WERI-Rb-1 (cell line): ENCODE measurements around the gene SRSF7.

Experiments used
- DNase-seq: peaks from one replicate; pipeline ENCODE4 v3.0.0-alpha.2; 2020
- H3K27ac ChIP-seq: fragments of 250-450 bp; sonication (Bioruptor Pico); 2 replicates; pipeline ENCODE4 v1.5.1; 2020; ENCODE audit warnings: mild to moderate bottlenecking, moderate library complexity
- H3K27me3 ChIP-seq: fragments of 250-450 bp; sonication (Bioruptor Pico); 2 replicates; pipeline ENCODE4 v1.5.1; 2021; ENCODE audit warnings: mild to moderate bottlenecking, low read depth, moderate library complexity; ENCODE audit not compliant: insufficient read depth, severe bottlenecking
- H3K36me3 ChIP-seq: fragments of 250-450 bp; sonication (Bioruptor Pico); 2 replicates; pipeline ENCODE4 v1.5.1; 2020; ENCODE audit warnings: mild to moderate bottlenecking, moderate library complexity
- H3K4me3 ChIP-seq: 2 replicates; pipeline ENCODE4 v1.5.1; 2011; ENCODE audit warnings: low read depth, mild to moderate bottlenecking, control low read depth, low read length
- H3K9me3 ChIP-seq: fragments of 250-450 bp; sonication (Bioruptor Pico); 2 replicates; pipeline ENCODE4 v1.5.1; 2021; ENCODE audit warnings: mild to moderate bottlenecking, moderate library complexity; ENCODE audit not compliant: severe bottlenecking
- CTCF ChIP-seq: IDR thresholded peaks from 2 replicates; pipeline ENCODE4 v1.5.1; 2011; ENCODE audit warnings: low read depth, mild to moderate bottlenecking, control low read depth, inconsistent platforms, low read length

The SRSF7 gene

GRCh38 chr2:38751596-38752410, 642 bp upstream of the SRSF7 start:
- peak; percentile 55 for DNase-seq
- peak overlapping the region; percentile 99 for H3K27ac ChIP-seq
- peaks cover 43% of the 10 kb centered on the region for H3K36me3 ChIP-seq
- no peaks in the 10 kb centered on the region for H3K27me3 ChIP-seq
- H3K4me3 ChIP-seq: peak overlapping the region; percentile 92
- H3K9me3 ChIP-seq: no peaks in the 10 kb centered on the region
- TF ChIP-seq CTCF: no peak

- Histone ChIP-seq H3K4me3 (peak overlapping the region; percentile 92), H3K27ac (peak overlapping the region; percentile 99), H3K27me3 (no peaks in the 10 kb centered on the region), H3K9me3 (no peaks in the 10 kb centered on the region), H3K36me3 (peaks cover 59% of the 10 kb centered on the region)
- TF ChIP-seq CTCF: no peak
- DNase-seq: peak; percentile 29
Observed at GRCh38 chr2:38750011-38750890, 910 bp downstream of the SRSF7 start.

- no peak for TF ChIP-seq CTCF
- Histone ChIP-seq H3K9me3 (no peaks in the 10 kb centered on the region), H3K36me3 (peaks cover 69% of the 10 kb centered on the region), H3K27me3 (no peaks in the 10 kb centered on the region), H3K27ac (no peak overlapping the region; the same call in 1 of the 2 replicates), H3K4me3 (peak overlapping the region; percentile 92)
- no peak for DNase-seq
Observed at GRCh38 chr2:38748943-38749804, 2.0 kb downstream of the SRSF7 start.

GRCh38 chr2:38748391-38748790, 2.8 kb downstream of the SRSF7 start:
- Histone ChIP-seq H3K27me3 (no peaks in the 10 kb centered on the region), H3K4me3 (no peak overlapping the region), H3K9me3 (no peaks in the 10 kb centered on the region), H3K36me3 (peaks cover 77% of the 10 kb centered on the region), H3K27ac (no peak overlapping the region)
- DNase-seq: no peak
- TF ChIP-seq CTCF: no peak

- H3K27me3 ChIP-seq: no peaks in the 10 kb centered on the region
- no peaks in the 10 kb centered on the region for H3K9me3 ChIP-seq
- DNase-seq: no peak
- no peak overlapping the region for H3K27ac ChIP-seq
- peaks cover 83% of the 10 kb centered on the region for H3K36me3 ChIP-seq
- H3K4me3 ChIP-seq: no peak overlapping the region
- TF ChIP-seq CTCF: no peak
Observed at GRCh38 chr2:38747819-38748218, 3.3 kb downstream of the SRSF7 start.
